ENCODE data around the gene SUSD3.

Gene SUSD3

GRCh38 chr9:93059011-93059714 is 662 bp downstream of the SUSD3 start:
- TF ChIP-seq EZH2phosphoT487 (IDR thresholded peaks at IDR 0.05; ENCODE audit: borderline replicate concordance, low read length) (no peak), CTCF (IDR thresholded peaks at IDR 0.05; ENCODE audit: low read depth, low read length, poor library complexity, severe bottlenecking) (no peak)
- Histone ChIP-seq H3K9me3 (ENCODE audit: control insufficient read depth, insufficient read depth, low read length) (no peaks in the 10 kb centered on the region), H3K27ac (ENCODE audit: low read depth, low read length) (peak overlapping the region; percentile 93), H4K20me1 (ENCODE audit: control insufficient read depth, insufficient read depth, low read depth, low read length) (no peaks in the 10 kb centered on the region), H3K9me2 (replicated peaks; ENCODE audit: control insufficient read depth, low read length) (no peaks in the 10 kb centered on the region), H3K4me2 (ENCODE audit: low read length) (peak overlapping the region; percentile 94), H3F3A (ENCODE audit: control insufficient read depth, insufficient read depth) (peaks cover 53% of the 10 kb centered on the region), H3K4me3 (ENCODE audit: low read length) (peak overlapping the region; percentile 87), H3K4me1 (ENCODE audit: control insufficient read depth, low read length) (peaks cover 73% of the 10 kb centered on the region), H3K36me3 (ENCODE audit: control insufficient read depth, low read length) (peaks cover 34% of the 10 kb centered on the region), H3K27me3 (ENCODE audit: control insufficient read depth, low read length) (no peaks in the 10 kb centered on the region), H3K79me2 (ENCODE audit: control insufficient read depth, low read length) (peaks cover 43% of the 10 kb centered on the region)

- Histone ChIP-seq H3K27ac (ENCODE audit: low read depth, low read length) (peak overlapping the region; percentile 93), H3F3A (ENCODE audit: control insufficient read depth, insufficient read depth) (peaks cover 54% of the 10 kb centered on the region), H4K20me1 (ENCODE audit: control insufficient read depth, insufficient read depth, low read depth, low read length) (no peaks in the 10 kb centered on the region), H3K4me1 (ENCODE audit: control insufficient read depth, low read length) (peaks cover 81% of the 10 kb centered on the region), H3K27me3 (ENCODE audit: control insufficient read depth, low read length) (no peaks in the 10 kb centered on the region), H3K9me2 (replicated peaks; ENCODE audit: control insufficient read depth, low read length) (no peaks in the 10 kb centered on the region), H3K9me3 (ENCODE audit: control insufficient read depth, insufficient read depth, low read length) (no peaks in the 10 kb centered on the region), H3K79me2 (ENCODE audit: control insufficient read depth, low read length) (peaks cover 48% of the 10 kb centered on the region), H3K36me3 (ENCODE audit: control insufficient read depth, low read length) (peaks cover 39% of the 10 kb centered on the region), H3K4me2 (ENCODE audit: low read length) (peak overlapping the region; percentile 94), H3K4me3 (ENCODE audit: low read length) (peak overlapping the region; percentile 87)
- no peak for TF ChIP-seq EZH2phosphoT487 (IDR thresholded peaks at IDR 0.05; ENCODE audit: borderline replicate concordance, low read length)
- TF ChIP-seq CTCF (IDR thresholded peaks at IDR 0.05; ENCODE audit: low read depth, low read length, poor library complexity, severe bottlenecking) = no peak
Observed at GRCh38 chr9:93059715-93060578, 1.4 kb downstream of the SUSD3 start.

GRCh38 chr9:93060746-93061259 is 2.3 kb downstream of the SUSD3 start:
- H3K4me2 ChIP-seq (ENCODE audit: low read length) = peak overlapping the region; percentile 94

More at GRCh38 chr9:93060746-93061259, 2.3 kb downstream of the SUSD3 start:
- peaks cover 56% of the 10 kb centered on the region for H3K79me2 ChIP-seq (ENCODE audit: control insufficient read depth, low read length)
- H3K27me3 ChIP-seq (ENCODE audit: control insufficient read depth, low read length) = no peaks in the 10 kb centered on the region
- TF ChIP-seq EZH2phosphoT487 (IDR thresholded peaks at IDR 0.05; ENCODE audit: borderline replicate concordance, low read length) = no peak
- TF ChIP-seq CTCF (IDR thresholded peaks at IDR 0.05; ENCODE audit: low read depth, low read length, poor library complexity, severe bottlenecking) = no peak
- H3K27ac ChIP-seq (ENCODE audit: low read depth, low read length) = peak overlapping the region; percentile 93
- H3F3A ChIP-seq (ENCODE audit: control insufficient read depth, insufficient read depth) = peaks cover 54% of the 10 kb centered on the region
- peak overlapping the region; percentile 87 for H3K4me3 ChIP-seq (ENCODE audit: low read length)
- no peaks in the 10 kb centered on the region for H3K9me3 ChIP-seq (ENCODE audit: control insufficient read depth, insufficient read depth, low read length)
- H3K36me3 ChIP-seq (ENCODE audit: control insufficient read depth, low read length) = peaks cover 48% of the 10 kb centered on the region
- peaks cover 90% of the 10 kb centered on the region for H3K4me1 ChIP-seq (ENCODE audit: control insufficient read depth, low read length)
- H4K20me1 ChIP-seq (ENCODE audit: control insufficient read depth, insufficient read depth, low read depth, low read length) = no peaks in the 10 kb centered on the region
- H3K9me2 ChIP-seq (replicated peaks; ENCODE audit: control insufficient read depth, low read length) = no peaks in the 10 kb centered on the region
